Right atrium auricular region (tissue), 2 donors: ENCODE data around the gene GPR37. TPM values are rescaled to one million over a fixed set of nuclear protein-coding genes. Genes with fewer than 3 reads are reported as not detected.

Experiments used
- DNase-seq: peaks from one replicate; pipeline ENCODE4 v3.0.0-alpha.2; 2019; ENCODE audit warnings: low spot score
- H3K27ac ChIP-seq, 2 donors: fragments of 200-600 bp; sonication (generic); 1 replicate in 1 of 2; 2 replicates in 1 of 2; pipeline ENCODE4 v1.5.1; 2016 to 2019
- H3K27me3 ChIP-seq, 2 donors: fragments of 200-600 bp; sonication (generic); one replicate each; pipeline versions ENCODE4 v1.5.1 to v1.6.0; 2017 to 2019
- H3K36me3 ChIP-seq: fragments of 200-600 bp; sonication (generic); one replicate; pipeline ENCODE4 v1.5.1; 2016
- H3K4me1 ChIP-seq, 2 donors: fragments of 200-600 bp; sonication (generic); one replicate each; pipeline versions ENCODE4 v1.5.1 to v1.6.0; 2017 to 2019
- H3K4me3 ChIP-seq, 2 donors: fragments of 200-600 bp; sonication (generic); 1 replicate in 1 of 2; 2 replicates in 1 of 2; pipeline ENCODE4 v1.5.1; 2017 to 2019; ENCODE audit warnings: mild to moderate bottlenecking in 1 of 2, moderate library complexity in 1 of 2
- H3K9me3 ChIP-seq, 2 donors: fragments of 200-600 bp; sonication (generic); one replicate each; pipeline ENCODE4 v1.5.1; 2019
- CTCF ChIP-seq, 2 donors: fragments of 200-600 bp; sonication (generic); IDR thresholded peaks; one replicate each; pipeline ENCODE4 v1.5.1; 2019; ENCODE audit warnings: antibody characterized with exemption in 2 of 2
- total RNA-seq, 2 donors: library from RNA; depleted of rRNA; stranded (reverse); fragments of >200 nt; gene quantifications; one replicate each; pipeline ENCODE4 v1.1.0, GENCODE V29; 2016

Gene GPR37
- total RNA-seq, 2 donors from 2014 or later: 1.1 TPM; not detected in 1

- DNase-seq: no peak
- TF ChIP-seq CTCF (IDR thresholded peaks at IDR 0.05): no peak
- Histone ChIP-seq H3K9me3 (peaks cover 0 to 15% of the 10 kb centered on the region in 2 donors), H3K27me3 (no peaks in the 10 kb centered on the region), H3K4me3 (no peak overlapping the region), H3K4me1 (no peaks in the 10 kb centered on the region), H3K36me3 (no peaks in the 10 kb centered on the region), H3K27ac (no peak overlapping the region)
Measured at GRCh38 chr7:124792002-124792401, 26.4 kb upstream of the GPR37 start.

GRCh38 chr7:124791426-124791825 is 25.8 kb upstream of the GPR37 start:
- Histone ChIP-seq H3K9me3 (peaks cover 0 to 11% of the 10 kb centered on the region in 2 donors), H3K27ac (no peak overlapping the region), H3K36me3 (no peaks in the 10 kb centered on the region), H3K4me1 (no peaks in the 10 kb centered on the region), H3K27me3 (no peaks in the 10 kb centered on the region), H3K4me3 (no peak overlapping the region)
- no peak for DNase-seq
- no peak for TF ChIP-seq CTCF (IDR thresholded peaks at IDR 0.05)

GRCh38 chr7:124790645-124791044 is 25.1 kb upstream of the GPR37 start:
- Histone ChIP-seq H3K4me1 (no peaks in the 10 kb centered on the region), H3K36me3 (no peaks in the 10 kb centered on the region), H3K4me3 (no peak overlapping the region), H3K27ac (no peak overlapping the region), H3K9me3 (peaks cover 0 to 3% of the 10 kb centered on the region in 2 donors), H3K27me3 (no peaks in the 10 kb centered on the region)
- no peak for TF ChIP-seq CTCF (IDR thresholded peaks at IDR 0.05)
- no peak for DNase-seq

- Histone ChIP-seq H3K4me1 (no peaks in the 10 kb centered on the region), H3K27me3 (no peaks in the 10 kb centered on the region), H3K27ac (no peak overlapping the region), H3K4me3 (no peak overlapping the region), H3K9me3 (no peaks in the 10 kb centered on the region), H3K36me3 (no peaks in the 10 kb centered on the region)
- no peak for DNase-seq
- TF ChIP-seq CTCF (IDR thresholded peaks at IDR 0.05): no peak
Measured at GRCh38 chr7:124785994-124786393, 20.4 kb upstream of the GPR37 start.

- Histone ChIP-seq H3K9me3 (no peaks in the 10 kb centered on the region), H3K27me3 (no peaks in the 10 kb centered on the region), H3K36me3 (no peaks in the 10 kb centered on the region), H3K27ac (no peak overlapping the region), H3K4me3 (no peak overlapping the region), H3K4me1 (no peaks in the 10 kb centered on the region)
- no peak for DNase-seq
- peak; percentile 24 to 78 for TF ChIP-seq CTCF (IDR thresholded peaks at IDR 0.05)
Measured at GRCh38 chr7:124784879-124785818, 19.6 kb upstream of the GPR37 start.
